Astrocyte of the cerebellum (primary cell): ENCODE data around the gene CGREF1.
A peak's percentile ranks its signal among the peaks of the same experiment; 100 is the strongest.

ENCODE experiments used
- DNase-seq: peaks from one replicate; pipeline ENCODE4 v3.0.0-alpha.2; 2011; ENCODE audit warnings: low read depth
- H3K4me3 ChIP-seq: 2 replicates; pipeline ENCODE4 v1.5.1; 2011; ENCODE audit warnings: mild to moderate bottlenecking, low read depth, low read length, moderate library complexity
- in situ Hi-C: cut with HindIII; loops from 2 replicates; pipeline ENCODE4 v1.10.0; 2017; ENCODE audit warnings: low sequenced_read_pairs
- TF ChIP-seq, protein P1 (sequence below): IDR thresholded peaks from 2 replicates; pipeline ENCODE4 v1.5.1; 2012; ENCODE audit warnings: low read length, low read depth, moderate library complexity, mild to moderate bottlenecking; ENCODE audit errors: missing control alignments

The CGREF1 gene

DNA sequence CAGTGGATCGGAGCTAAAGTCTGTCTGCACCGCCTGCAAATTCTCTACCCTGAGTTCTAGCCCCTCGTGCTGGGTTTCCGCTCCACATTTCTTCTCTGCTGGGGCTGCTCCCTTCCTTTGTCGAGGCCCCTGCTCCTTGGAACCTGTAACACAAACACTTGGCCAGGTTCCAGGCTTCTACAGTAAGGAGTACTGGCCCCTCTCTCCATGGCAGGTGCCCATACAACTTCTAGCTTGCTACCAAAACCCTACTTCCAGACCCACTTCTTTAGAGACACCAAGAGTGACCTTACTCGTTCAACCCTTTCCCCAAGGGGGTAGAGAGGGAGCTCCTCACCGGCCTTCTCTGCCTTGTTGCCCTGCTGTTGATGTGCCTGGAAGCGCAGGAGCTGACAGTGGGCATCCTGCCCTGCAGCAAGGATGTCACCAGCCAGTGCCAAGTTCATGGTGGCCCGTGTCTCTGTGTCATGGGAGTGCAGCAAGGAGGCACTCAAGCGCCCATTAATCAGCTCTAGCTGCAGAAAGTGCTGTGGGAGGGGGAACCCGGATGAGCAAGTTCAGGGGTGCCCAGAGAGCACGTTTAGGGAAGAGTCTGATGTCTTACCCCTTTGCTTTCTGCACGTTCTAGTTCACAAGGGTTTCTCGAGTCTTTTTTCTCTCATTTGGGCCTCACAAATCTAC is 14.4 kb upstream of the CGREF1 start:
- TF ChIP-seq, protein P1, sequence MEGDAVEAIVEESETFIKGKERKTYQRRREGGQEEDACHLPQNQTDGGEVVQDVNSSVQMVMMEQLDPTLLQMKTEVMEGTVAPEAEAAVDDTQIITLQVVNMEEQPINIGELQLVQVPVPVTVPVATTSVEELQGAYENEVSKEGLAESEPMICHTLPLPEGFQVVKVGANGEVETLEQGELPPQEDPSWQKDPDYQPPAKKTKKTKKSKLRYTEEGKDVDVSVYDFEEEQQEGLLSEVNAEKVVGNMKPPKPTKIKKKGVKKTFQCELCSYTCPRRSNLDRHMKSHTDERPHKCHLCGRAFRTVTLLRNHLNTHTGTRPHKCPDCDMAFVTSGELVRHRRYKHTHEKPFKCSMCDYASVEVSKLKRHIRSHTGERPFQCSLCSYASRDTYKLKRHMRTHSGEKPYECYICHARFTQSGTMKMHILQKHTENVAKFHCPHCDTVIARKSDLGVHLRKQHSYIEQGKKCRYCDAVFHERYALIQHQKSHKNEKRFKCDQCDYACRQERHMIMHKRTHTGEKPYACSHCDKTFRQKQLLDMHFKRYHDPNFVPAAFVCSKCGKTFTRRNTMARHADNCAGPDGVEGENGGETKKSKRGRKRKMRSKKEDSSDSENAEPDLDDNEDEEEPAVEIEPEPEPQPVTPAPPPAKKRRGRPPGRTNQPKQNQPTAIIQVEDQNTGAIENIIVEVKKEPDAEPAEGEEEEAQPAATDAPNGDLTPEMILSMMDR = no peak
- DNase-seq = no peak
- in situ Hi-C loops = no loop called here
- H3K4me3 ChIP-seq = peak overlapping the region; percentile 92

DNA sequence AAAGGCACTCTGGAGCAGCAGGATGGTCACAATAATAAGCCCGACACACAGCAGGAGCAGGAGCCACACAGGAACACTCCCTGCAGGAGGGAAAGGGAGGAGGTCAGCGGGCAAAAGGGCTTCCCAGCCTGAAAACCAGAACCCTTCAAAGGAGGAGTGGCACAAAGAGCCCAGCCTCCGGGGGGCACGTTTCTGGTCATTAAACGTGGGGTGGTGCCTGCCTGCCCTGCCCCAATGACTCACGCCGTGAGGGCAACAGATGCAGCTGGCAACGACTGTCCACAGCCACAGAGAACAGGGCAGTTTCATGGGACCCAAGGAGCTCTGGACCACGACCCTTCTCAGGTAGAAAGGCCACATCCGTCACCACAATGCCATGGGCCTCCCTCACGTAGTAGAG is 12.5 kb upstream of the CGREF1 start:
- H3K4me3 ChIP-seq = no peak overlapping the region
- TF ChIP-seq, protein P1 = no peak
- in situ Hi-C loops = no loop called here
- DNase-seq = no peak

DNA sequence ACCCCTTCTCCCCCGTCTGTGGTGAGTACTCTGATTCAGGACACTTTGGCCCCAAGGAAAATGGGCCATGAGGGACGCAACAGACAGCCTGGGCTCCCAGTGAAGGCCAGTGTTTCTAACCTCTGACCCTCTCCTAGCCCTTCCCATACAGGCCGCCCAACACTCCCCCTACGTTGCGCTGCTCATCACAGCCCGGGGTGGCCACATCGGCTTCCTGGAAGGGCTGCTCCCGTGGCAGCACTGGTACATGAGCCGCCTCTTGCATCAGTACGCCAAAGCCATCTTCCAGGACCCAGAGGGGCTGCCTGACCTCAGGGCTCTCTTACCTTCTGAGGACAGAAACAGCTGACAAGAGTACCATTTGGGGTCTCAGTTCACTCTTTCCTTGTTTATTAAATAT is 11.5 kb upstream of the CGREF1 start:
- TF ChIP-seq, protein P1 = no peak
- H3K4me3 ChIP-seq = no peak overlapping the region
- in situ Hi-C loops = no loop called here
- no peak for DNase-seq

DNA sequence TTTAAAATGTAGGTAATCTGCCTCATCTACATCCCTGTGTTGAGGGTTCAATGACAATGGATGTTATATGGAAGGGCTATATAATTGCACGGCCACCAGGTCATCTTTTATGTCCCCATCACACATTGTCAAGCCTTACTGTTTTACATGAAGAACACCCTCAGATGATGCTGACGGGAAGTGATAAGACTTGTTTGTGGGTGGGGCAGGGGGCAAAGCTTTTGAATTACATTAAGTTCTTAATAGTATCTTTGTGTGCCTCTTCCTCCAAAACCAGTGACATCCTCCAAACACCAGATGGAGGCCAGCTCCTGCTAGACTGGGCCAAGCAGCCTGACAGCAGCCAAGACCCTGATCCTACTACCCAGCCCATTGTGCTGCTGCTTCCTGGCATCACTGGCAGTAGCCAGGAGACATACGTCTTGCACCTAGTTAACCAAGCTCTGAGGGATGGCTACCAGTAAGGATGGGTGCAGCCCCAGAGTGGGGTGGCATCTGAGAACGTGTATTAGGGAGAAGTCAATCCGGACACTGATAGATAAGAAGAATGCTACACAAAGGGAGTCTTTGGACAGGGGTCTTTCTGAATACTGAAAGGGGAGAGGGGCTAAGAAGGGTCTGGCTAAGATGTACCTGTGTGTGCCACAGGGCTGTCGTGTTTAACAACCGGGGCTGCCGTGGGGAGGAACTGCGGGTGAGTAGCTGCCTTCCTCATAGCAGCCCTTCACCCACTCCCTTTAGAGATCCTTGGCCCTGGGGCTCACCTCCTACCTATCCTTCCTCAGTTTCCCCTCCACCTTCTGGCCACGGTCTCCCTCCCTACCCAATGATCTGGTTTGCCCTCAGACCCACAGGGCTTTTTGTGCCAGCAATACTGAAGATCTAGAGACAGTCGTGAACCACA is 10.0 kb upstream of the CGREF1 start:
- in situ Hi-C loops = no loop called here
- no peak overlapping the region for H3K4me3 ChIP-seq
- TF ChIP-seq, protein P1 = no peak
- DNase-seq = no peak

DNA sequence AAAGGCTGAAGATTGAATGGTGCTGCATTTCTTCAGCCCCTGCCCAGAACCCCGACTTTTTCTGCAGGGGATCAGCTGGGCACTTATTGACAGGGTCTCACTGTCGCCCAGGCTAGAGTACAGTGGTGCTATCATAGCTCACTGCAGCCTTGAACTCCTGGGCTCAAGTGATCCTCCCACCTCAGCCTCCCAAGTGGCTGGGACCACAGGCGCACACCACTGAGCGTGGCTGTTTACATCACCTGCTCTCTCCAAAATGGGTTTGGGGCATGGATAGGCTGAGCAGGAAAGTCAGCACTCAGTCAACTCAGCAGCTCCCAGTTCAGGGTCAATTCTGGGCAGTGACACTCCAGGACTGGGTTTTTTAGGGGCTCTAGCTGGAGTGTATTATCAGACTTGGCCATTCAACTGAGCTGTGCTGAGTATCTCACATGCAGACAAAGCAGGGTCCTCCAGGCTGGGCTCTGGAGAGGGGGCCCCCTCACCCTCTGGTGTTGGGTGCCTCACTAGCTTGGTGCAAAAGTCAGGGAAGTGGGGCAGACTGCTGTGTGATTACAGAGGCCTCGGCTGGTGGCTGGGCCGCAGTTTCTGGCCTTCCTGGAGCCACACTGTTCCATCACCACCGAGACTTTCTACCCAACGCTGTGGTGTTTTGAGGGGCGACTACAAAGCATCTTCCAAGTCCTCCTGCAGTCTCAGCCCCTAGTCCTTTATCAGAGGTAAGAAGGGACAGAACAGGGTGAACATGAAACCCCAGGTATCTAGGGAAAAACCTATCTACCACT is 9.1 kb upstream of the CGREF1 start:
- in situ Hi-C loops = no loop called here
- no peak for DNase-seq
- H3K4me3 ChIP-seq = no peak overlapping the region
- TF ChIP-seq, protein P1 = no peak

DNA sequence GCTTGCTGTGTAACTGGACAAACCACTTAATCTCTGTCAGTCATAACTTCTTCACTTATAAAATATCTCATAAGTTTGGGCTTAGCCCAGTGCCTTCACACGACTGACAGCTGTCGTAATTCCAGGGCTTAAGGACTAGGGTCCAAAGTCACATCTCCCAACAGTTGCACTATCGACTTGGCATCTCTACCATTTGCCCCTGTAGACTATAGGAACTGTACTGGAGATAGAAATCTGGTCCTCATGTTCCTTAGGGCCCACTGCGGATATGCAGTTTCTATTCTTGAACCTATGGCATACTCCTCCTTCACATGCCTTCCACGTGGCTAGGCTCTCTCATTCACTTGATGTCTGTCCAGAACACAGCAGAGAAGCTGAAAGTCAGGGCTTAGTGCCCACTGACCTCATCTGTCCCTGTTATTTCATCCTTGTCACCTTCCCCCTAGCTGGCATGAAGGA is 7.4 kb upstream of the CGREF1 start:
- DNase-seq = no peak
- in situ Hi-C loops = no loop called here
- TF ChIP-seq, protein P1 = no peak
- H3K4me3 ChIP-seq = no peak overlapping the region
